Measurements from ENCODE around the gene NADK.

The NADK gene, protein sequence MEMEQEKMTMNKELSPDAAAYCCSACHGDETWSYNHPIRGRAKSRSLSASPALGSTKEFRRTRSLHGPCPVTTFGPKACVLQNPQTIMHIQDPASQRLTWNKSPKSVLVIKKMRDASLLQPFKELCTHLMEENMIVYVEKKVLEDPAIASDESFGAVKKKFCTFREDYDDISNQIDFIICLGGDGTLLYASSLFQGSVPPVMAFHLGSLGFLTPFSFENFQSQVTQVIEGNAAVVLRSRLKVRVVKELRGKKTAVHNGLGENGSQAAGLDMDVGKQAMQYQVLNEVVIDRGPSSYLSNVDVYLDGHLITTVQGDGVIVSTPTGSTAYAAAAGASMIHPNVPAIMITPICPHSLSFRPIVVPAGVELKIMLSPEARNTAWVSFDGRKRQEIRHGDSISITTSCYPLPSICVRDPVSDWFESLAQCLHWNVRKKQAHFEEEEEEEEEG

DNA sequence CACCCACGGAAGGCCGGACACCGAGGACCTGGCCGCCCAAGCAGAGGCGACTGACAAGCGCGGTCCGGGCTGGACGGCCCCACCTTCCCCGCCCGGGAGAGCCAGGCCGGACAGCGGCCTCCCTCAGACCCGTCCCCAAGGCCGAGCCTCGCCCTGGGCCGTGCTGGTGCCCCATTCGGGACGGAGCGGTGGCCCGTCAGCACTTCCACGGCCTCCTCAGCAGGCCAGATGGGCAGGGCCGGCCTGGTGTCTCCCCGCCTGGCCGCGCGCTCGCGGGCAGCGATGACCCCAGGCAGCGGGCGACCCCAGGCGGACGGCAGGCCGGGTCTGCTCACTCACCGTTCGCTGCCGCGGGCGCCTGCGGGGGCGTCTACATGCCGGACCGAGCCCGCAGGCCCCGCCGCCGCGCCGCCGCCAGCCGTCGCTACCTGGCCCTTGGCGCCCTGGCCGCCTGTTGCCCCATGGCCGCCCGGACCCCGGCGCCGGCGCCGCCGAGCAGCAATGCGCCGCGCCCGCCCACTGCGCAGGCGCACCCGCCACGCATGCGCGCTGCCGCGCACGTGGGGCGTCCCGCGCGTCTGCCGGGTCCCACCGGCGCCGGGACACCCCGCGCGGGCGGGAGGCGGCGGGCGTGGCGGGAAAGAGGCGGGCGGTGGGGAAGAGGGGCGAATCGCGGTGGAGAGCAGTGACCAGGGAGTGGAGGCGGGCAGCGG lies at the start of gene NADK:
Gene NADK, minus strand, starts transcription at position 521 of the 713 bp plus-strand sequence. CDS start 13,064 bp downstream, outside the sequence.
- H3K27me3 Mint-ChIP-seq: no peaks in the 10 kb centered on the region
- H3K9me3 Mint-ChIP-seq: no peaks in the 10 kb centered on the region
- H3K27ac Mint-ChIP-seq: peak within 1 kb of the TSS; percentile 83
- peaks cover 64% of the 10 kb centered on the region for H3K4me1 Mint-ChIP-seq (ENCODE audit: low read depth)
- peak within 1 kb of the TSS; percentile 82 for H3K4me3 Mint-ChIP-seq
- H3K36me3 Mint-ChIP-seq (ENCODE audit: low read depth): peaks cover 8% of the 10 kb centered on the region

DNA sequence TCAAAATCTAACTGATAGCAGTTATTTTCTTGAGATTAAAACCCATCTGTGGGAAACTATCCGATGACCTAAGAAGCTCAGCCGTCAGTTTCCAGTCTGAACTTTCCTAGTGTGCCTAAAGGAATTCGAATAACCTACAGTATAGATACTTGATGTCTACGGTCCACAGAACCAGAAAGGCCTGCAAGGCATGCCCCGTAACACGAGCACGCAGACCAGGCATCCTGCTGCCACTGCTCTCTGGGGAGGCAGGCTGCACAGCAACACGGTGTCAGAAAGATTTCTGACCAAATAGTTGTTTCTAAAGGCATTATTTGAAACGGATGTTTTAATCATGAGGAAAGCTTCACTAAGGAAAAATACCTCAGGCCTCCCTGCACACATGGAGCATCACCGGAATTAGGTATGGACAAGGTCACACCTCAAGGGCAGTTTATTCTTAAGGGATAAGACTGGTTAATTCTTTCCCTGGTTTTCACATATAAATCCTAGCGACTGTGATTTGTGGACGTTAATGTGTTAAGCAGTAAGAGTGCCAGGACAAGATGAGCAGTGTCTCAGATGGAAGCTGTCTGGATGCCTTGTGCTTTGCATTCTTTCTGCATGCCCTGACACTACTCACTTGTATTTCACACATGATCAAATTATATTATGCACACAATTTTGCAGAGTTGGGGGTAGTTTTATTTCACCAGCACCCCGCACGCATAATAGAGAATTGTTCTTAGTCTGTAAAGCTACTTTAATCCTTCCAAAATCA lies 49.0 kb upstream of the NADK start:
- Mint-ChIP-seq H3K36me3 (ENCODE audit: low read depth) (peaks cover 38% of the 10 kb centered on the region), H3K9me3 (no peaks in the 10 kb centered on the region), H3K27ac (no peak overlapping the region), H3K27me3 (no peaks in the 10 kb centered on the region), H3K4me3 (no peak overlapping the region), H3K4me1 (ENCODE audit: low read depth) (peaks cover 37% of the 10 kb centered on the region)

DNA sequence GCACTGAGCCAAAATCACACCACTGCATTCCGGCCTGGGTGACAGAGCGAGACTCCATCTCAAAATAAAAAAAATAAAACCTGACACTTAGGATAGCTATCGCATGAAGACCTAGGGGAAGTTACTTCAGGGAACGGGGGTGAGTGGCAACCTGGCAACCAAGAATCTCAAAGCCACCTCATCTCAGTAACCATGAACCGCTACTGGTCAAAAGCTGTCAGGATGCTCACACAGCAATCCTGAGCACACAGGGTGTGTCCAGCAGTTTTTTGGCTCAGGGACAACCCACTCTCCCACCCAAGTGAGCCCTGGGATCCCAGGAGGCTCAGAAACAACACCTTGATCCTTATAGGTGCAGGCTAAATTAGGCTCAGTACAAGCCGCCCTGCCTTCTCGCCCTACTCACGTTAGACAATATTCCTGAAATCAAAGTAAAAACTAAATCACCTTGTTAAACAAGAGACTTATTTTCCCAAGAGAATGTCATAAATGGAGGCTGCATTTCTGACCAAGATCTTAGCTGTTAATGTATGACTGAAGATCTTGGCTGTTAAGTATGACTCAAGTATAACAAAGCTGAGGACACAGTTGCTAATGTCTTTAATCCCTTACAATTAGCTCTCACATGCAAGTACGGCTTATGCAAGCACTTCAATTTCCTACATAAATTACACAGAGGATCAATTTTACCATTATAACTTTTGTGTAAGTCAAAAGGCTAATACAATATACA lies 48.3 kb upstream of the NADK start:
- Mint-ChIP-seq H3K27ac (no peak overlapping the region), H3K36me3 (ENCODE audit: low read depth) (peaks cover 35% of the 10 kb centered on the region), H3K27me3 (no peaks in the 10 kb centered on the region), H3K9me3 (no peaks in the 10 kb centered on the region), H3K4me3 (no peak overlapping the region), H3K4me1 (ENCODE audit: low read depth) (peaks cover 37% of the 10 kb centered on the region)

DNA sequence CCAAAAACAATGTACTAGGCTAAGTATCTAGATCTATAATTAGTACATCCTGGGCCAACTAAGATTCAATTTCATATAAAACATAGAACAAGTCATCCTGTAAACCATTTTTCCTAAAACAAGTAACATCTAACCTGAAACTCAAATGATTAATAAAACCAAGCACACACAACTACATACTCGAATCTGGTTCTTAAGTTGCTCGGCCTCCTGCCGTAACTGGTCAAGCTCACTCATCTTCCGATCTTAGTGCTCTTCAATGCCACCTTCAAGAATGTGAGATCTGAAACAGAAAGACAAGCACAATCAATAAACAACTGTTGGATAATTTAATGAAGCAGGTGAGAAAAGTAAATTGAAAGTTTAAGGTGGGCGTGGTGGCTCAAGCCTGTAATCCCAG lies 46.9 kb upstream of the NADK start:
- Mint-ChIP-seq H3K27me3 (no peaks in the 10 kb centered on the region), H3K36me3 (ENCODE audit: low read depth) (peaks cover 41% of the 10 kb centered on the region), H3K9me3 (no peaks in the 10 kb centered on the region), H3K27ac (peak overlapping the region; percentile 21), H3K4me1 (ENCODE audit: low read depth) (peaks cover 44% of the 10 kb centered on the region), H3K4me3 (no peak overlapping the region)

DNA sequence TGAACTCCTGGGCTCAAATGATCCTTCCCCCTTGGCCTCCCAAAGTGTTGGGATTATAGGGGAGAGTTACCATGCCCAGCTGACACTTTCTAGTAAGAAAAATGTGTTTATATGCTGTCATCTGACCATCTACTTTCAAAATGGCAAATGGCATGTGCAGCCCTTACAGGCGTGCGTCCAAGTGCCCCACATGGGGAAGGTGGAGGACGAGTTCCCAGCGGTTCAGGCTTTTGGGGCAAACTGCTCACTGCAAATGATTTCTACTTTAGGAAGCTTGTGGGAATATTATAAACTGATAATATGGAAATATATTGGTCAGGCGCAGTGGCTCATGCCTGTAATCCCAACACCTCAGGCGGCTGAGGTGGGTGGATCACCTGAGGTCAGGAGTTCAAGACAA lies 41.5 kb upstream of the NADK start:
- Mint-ChIP-seq H3K4me1 (ENCODE audit: low read depth) (peaks cover 15% of the 10 kb centered on the region), H3K4me3 (no peak overlapping the region), H3K27ac (no peak overlapping the region), H3K9me3 (no peaks in the 10 kb centered on the region), H3K36me3 (ENCODE audit: low read depth) (peaks cover 46% of the 10 kb centered on the region), H3K27me3 (no peaks in the 10 kb centered on the region)

DNA sequence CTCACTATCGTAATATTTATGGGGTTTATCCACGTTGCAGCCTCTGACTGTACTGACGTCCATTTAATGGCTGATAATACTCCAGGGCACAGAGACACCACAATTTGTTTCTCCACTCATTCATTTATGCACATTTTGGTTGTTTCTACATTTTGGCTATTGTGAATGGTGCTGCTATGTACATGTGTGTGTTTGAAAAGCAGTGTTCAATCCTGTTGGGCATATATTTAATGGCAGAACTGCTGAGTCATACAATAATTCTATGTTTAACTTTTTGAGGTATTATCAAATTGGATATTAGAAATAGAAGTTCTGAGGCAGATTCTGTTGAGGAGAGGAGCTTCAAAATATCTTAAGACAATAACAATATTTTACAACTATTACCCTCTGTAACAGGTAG lies 39.0 kb upstream of the NADK start:
- Mint-ChIP-seq H3K9me3 (no peaks in the 10 kb centered on the region), H3K4me3 (no peak overlapping the region), H3K27me3 (no peaks in the 10 kb centered on the region), H3K36me3 (ENCODE audit: low read depth) (peaks cover 50% of the 10 kb centered on the region), H3K27ac (peak overlapping the region; percentile 41), H3K4me1 (ENCODE audit: low read depth) (peaks cover 6% of the 10 kb centered on the region)

DNA sequence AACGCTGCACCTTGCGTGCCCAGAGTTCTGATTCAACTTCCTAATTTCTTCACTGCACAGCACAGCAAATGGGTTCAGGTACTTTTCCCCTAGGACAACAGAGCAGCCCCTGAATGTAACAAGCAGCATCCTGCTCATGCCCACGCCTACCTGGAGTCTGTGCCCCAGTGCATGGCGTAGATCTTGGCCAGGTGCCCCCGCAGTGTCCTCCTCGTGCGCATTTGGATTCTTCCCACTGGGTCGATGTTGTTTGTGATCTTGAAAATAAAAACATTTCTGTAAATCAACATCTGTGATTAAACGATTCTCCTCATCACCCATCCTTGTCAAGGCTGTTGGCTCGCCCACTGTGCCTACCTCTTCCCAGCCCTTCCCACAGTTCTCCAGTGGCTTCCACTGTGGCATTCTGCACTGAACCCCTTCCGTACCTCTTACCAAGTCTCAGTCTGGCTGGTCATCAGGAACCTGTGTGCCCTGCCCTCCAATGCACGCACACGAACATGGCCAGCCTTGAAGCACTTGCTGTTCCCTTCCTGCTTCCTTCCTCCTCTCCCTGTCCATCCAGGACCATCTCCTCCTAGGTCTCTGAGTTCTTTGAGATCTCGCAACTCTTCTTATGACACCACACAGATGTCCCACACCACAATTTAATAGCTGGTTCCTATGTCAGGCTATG lies 37.5 kb upstream of the NADK start:
- Mint-ChIP-seq H3K4me1 (ENCODE audit: low read depth) (peaks cover 2% of the 10 kb centered on the region), H3K9me3 (no peaks in the 10 kb centered on the region), H3K4me3 (no peak overlapping the region), H3K27ac (peak overlapping the region; percentile 63), H3K36me3 (ENCODE audit: low read depth) (peaks cover 48% of the 10 kb centered on the region), H3K27me3 (no peaks in the 10 kb centered on the region)

DNA sequence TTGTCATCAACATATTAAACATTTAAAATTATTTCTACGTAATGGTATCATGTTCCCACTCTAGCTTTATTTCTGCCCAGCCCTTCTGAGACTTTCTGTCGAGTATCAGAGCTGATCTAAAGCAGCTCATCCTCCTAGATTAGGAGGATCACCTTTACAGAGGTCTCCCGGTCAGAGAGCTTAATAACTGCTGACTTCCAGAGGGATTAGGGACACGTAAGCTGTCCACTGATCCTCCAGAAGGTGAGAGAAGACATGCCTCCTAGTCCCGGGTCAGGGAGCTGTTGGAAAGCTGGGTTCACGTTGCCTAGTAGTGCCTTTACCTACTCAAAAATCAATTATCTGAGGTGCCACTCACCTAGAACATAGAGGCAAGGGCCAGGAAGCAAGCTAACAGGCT lies 31.2 kb upstream of the NADK start:
- peaks cover 10% of the 10 kb centered on the region for H3K4me1 Mint-ChIP-seq (ENCODE audit: low read depth)
- no peaks in the 10 kb centered on the region for H3K9me3 Mint-ChIP-seq
- H3K4me3 Mint-ChIP-seq: no peak overlapping the region
- H3K27ac Mint-ChIP-seq: peak overlapping the region; percentile 61
- peaks cover 40% of the 10 kb centered on the region for H3K36me3 Mint-ChIP-seq (ENCODE audit: low read depth)
- H3K27me3 Mint-ChIP-seq: no peaks in the 10 kb centered on the region

DNA sequence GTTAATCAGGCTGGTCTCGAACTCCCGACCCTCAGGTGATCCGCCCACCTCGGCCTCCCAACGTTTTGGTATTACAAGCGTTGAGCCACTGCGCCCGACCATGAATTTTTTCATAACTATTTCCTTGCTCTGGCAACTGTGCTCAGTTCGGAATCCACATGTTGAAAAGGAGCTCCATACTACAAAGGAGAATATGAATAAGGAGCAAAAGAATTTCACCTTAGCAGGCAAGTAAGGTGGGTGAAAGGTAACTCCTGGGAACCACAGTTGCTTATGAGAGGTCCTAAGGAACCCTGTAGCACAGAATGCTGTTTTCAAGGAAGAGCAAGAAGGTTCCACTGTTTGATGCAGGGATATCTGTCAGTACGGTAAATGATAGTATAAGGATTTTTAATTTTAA lies 29.9 kb upstream of the NADK start:
- no peak overlapping the region for H3K27ac Mint-ChIP-seq
- H3K36me3 Mint-ChIP-seq (ENCODE audit: low read depth): peaks cover 40% of the 10 kb centered on the region

DNA sequence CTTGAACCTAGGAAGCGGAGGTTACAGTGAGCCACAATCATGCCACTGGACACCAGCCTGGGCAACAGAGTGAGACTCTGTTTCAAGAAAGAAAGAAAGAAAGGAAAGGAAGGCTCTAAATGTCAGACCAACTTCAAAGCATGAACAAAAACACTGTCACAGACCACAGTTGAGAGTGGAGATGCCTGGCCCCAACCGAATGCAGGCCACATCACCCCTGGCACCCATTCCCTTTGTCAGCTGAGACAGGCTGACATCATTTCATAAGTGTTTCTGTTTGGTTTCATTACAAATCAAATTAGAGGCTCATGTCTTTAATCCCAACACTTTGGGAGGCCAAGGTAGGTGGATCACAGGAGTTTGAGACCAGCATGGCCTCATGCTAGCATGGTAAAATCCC lies 28.6 kb upstream of the NADK start:
- Mint-ChIP-seq H3K27me3 (no peaks in the 10 kb centered on the region), H3K36me3 (ENCODE audit: low read depth) (peaks cover 38% of the 10 kb centered on the region), H3K27ac (peak overlapping the region; percentile 70), H3K4me3 (no peak overlapping the region), H3K4me1 (ENCODE audit: low read depth) (peaks cover 18% of the 10 kb centered on the region), H3K9me3 (no peaks in the 10 kb centered on the region)

More for the DNA sequence above, 29.9 kb upstream of the NADK start:
- H3K4me1 Mint-ChIP-seq (ENCODE audit: low read depth): peaks cover 10% of the 10 kb centered on the region
- no peak overlapping the region for H3K4me3 Mint-ChIP-seq
- no peaks in the 10 kb centered on the region for H3K27me3 Mint-ChIP-seq
- H3K9me3 Mint-ChIP-seq: no peaks in the 10 kb centered on the region

DNA sequence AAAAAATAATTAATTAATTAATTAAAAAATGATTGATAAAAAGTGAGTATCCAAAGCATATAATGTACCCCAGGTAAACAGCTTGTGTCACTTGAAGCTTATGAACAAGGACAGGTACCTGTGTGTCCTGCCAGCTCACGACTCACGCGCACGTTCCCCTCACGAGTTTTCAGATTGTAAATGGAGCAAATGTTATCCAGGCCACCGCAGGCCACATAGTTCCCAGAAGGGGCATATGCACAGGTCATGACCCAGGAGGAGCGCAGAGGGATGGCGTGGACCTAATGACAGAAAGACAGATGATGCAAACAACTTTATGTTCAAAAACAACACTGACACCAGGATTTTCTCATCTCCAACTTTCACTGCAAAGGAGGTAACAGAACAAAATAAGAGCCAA lies 26.0 kb upstream of the NADK start:
- Mint-ChIP-seq H3K27ac (peak overlapping the region; percentile 43), H3K4me1 (ENCODE audit: low read depth) (peaks cover 36% of the 10 kb centered on the region)

DNA sequence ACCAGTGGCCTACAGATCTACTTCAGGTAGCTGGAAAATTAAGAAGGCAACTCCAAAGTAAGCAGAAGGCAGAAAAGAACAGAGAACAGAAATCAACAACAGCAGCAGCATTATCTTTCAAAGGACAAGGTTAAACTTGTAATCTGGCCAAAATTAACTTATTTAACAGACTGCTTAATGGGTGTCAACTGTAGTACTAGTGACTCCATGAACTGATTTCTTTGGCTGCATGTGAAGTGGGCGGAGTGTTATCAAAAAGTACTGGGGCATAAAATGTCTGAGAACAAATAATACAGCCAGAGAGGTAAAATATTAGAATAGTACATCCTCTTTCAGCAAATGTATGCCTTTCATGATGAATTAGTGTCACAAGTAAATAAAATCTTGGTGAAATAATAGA lies 24.6 kb upstream of the NADK start:
- Mint-ChIP-seq H3K4me3 (no peak overlapping the region), H3K4me1 (ENCODE audit: low read depth) (peaks cover 38% of the 10 kb centered on the region), H3K27me3 (no peaks in the 10 kb centered on the region), H3K9me3 (no peaks in the 10 kb centered on the region), H3K36me3 (ENCODE audit: low read depth) (peaks cover 52% of the 10 kb centered on the region), H3K27ac (no peak overlapping the region)

More for the DNA sequence above, 26.0 kb upstream of the NADK start:
- H3K4me3 Mint-ChIP-seq: no peak overlapping the region
- H3K9me3 Mint-ChIP-seq: no peaks in the 10 kb centered on the region
- H3K36me3 Mint-ChIP-seq (ENCODE audit: low read depth): peaks cover 50% of the 10 kb centered on the region
- H3K27me3 Mint-ChIP-seq: no peaks in the 10 kb centered on the region

DNA sequence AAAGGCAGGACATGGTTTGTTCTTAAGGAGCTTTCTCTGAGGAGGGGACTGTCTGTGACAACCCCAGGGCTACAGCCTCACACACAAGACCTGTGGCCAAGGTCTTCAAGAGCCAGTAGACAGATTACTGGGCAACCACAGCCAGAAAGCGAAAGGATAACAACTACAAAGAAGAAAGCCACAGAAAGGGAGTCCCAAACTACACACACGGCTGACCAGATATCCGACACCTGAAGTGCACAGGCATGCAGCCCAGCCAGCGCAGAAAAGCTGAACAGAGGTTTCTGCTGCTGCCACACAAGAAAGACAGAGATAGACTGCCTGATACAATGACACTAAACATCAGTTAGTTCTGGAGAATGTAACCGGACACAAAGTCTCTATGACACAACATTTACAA lies 21.4 kb upstream of the NADK start:
- peaks cover 61% of the 10 kb centered on the region for H3K36me3 Mint-ChIP-seq (ENCODE audit: low read depth)
- no peaks in the 10 kb centered on the region for H3K27me3 Mint-ChIP-seq
- no peaks in the 10 kb centered on the region for H3K9me3 Mint-ChIP-seq
- peak overlapping the region; percentile 2 for H3K27ac Mint-ChIP-seq
- no peak overlapping the region for H3K4me3 Mint-ChIP-seq
- H3K4me1 Mint-ChIP-seq (ENCODE audit: low read depth): peaks cover 34% of the 10 kb centered on the region
